ENCODE results near the gene TMOD2.

The TMOD2 gene

GRCh38 chr15:51828621-51829375 is 77.4 kb downstream of the TMOD2 start:
- no peak for DNase-seq

- peak; percentile 96 for DNase-seq
These were observed 78.2 kb downstream of the TMOD2 start, which contains the start of gene TMOD3 for GRCh38 chr15:51829376-51830275. TSS of gene TMOD3 (plus strand) at chr15:51829653. CDS start at chr15:51862885, 33,232 bp downstream.

- DNase-seq, result no peak
These were observed 78.9 kb downstream of the TMOD2 start for GRCh38 chr15:51830276-51830806.

GRCh38 chr15:51833772-51834171 is 82.4 kb downstream of the TMOD2 start:
- no peak for DNase-seq

- DNase-seq, result no peak
These were observed 86.4 kb downstream of the TMOD2 start for GRCh38 chr15:51837792-51838251.

GRCh38 chr15:51838270-51838669 is 86.9 kb downstream of the TMOD2 start:
- DNase-seq, result no peak

GRCh38 chr15:51840692-51841091 is 89.3 kb downstream of the TMOD2 start:
- DNase-seq, result no peak

- no peak for DNase-seq
These were observed 90.1 kb downstream of the TMOD2 start for GRCh38 chr15:51841406-51842040.

GRCh38 chr15:51842265-51842664 is 90.9 kb downstream of the TMOD2 start:
- DNase-seq, result no peak

- DNase-seq, result no peak
These were observed 91.7 kb downstream of the TMOD2 start for GRCh38 chr15:51842852-51843737.

- DNase-seq, result no peak
These were observed 93.5 kb downstream of the TMOD2 start for GRCh38 chr15:51844747-51845426.

GRCh38 chr15:51846066-51846462 is 94.7 kb downstream of the TMOD2 start:
- DNase-seq, result no peak

GRCh38 chr15:51846463-51847230 is 95.2 kb downstream of the TMOD2 start:
- no peak for DNase-seq

- no peak for DNase-seq
These were observed 97.4 kb downstream of the TMOD2 start for GRCh38 chr15:51848811-51849210.

- no peak for DNase-seq
These were observed 98.5 kb downstream of the TMOD2 start for GRCh38 chr15:51849860-51850259.

GRCh38 chr15:51853998-51854397 is 102.6 kb downstream of the TMOD2 start:
- DNase-seq, result no peak

GRCh38 chr15:51855612-51856011 is 104.2 kb downstream of the TMOD2 start:
- DNase-seq, result no peak

- no peak for DNase-seq
These were observed 105.5 kb downstream of the TMOD2 start for GRCh38 chr15:51856714-51857380.

GRCh38 chr15:51861557-51862359 is 110.4 kb downstream of the TMOD2 start:
- no peak for DNase-seq

Measured in left hindlimb (tissue), 1 donor.